IPS-18c (cell line): ENCODE data around the gene TIMMDC1.

Experiments used
- H3K4me3 ChIP-seq: 2 replicates; pipeline ENCODE4 v1.7.0; 2013; ENCODE audit warnings: low read depth, mild to moderate bottlenecking, low read length, moderate library complexity; ENCODE audit not compliant: insufficient read depth
- H3K9me3 ChIP-seq: one replicate; pipeline ENCODE4 v1.6.1; 2013; ENCODE audit warnings: mild to moderate bottlenecking, low read length, moderate library complexity; ENCODE audit not compliant: control insufficient read depth, insufficient read depth

TIMMDC1 gene

GRCh38 chr3:119570229-119570628 is 71.9 kb downstream of the TIMMDC1 start:
- H3K9me3 ChIP-seq: no peaks in the 10 kb centered on the region
- no peak overlapping the region for H3K4me3 ChIP-seq

GRCh38 chr3:119571230-119571629 is 72.9 kb downstream of the TIMMDC1 start:
- no peak overlapping the region for H3K4me3 ChIP-seq
- H3K9me3 ChIP-seq: no peaks in the 10 kb centered on the region

- Histone ChIP-seq H3K4me3 (no peak overlapping the region), H3K9me3 (no peaks in the 10 kb centered on the region)
These were observed 73.3 kb downstream of the TIMMDC1 start for GRCh38 chr3:119571688-119572087.
